Lower leg skin (tissue), 4 donors: ENCODE measurements around the gene STXBP5L. TPM values are rescaled to one million over a fixed set of nuclear protein-coding genes. Genes with fewer than 3 reads are reported as not detected.
"Not testable (repeated sequence)": the region's sequence is repeated elsewhere in the genome, so short reads cannot be mapped to it uniquely, and the experiment has no call there.

ENCODE experiments used
- DNase-seq, 2 donors: peaks; one replicate each; pipeline ENCODE4 v3.0.0-alpha.2; 2019; ENCODE audit warnings: low spot score in 2 of 2
- H3K4me3 ChIP-seq: fragments of 200-600 bp; sonication (generic); 2 replicates; pipeline ENCODE4 v1.5.1; 2017; ENCODE audit warnings: mild to moderate bottlenecking, low read depth; ENCODE audit not compliant: poor library complexity, severe bottlenecking
- CTCF ChIP-seq, 3 donors: fragments of 450-650 bp; IDR thresholded peaks; one replicate each; pipeline ENCODE4 v1.5.1; 2016; ENCODE audit warnings: antibody characterized with exemption in 3 of 3, mild to moderate bottlenecking in 3 of 3, moderate library complexity in 2 of 3
- POLR2A ChIP-seq, 2 donors: fragments of 450-650 bp; IDR thresholded peaks; one replicate each; pipeline ENCODE4 v1.6.1; 2016 to 2017; ENCODE audit warnings: antibody characterized with exemption in 2 of 2, mild to moderate bottlenecking in 1 of 2, moderate library complexity in 1 of 2
- WGBS, 2 donors: methylation state at CpG; one replicate each; pipeline ENCODE4 v1.1.5; 2018; 5-methylcytosine and 5-hydroxymethylcytosine counted together
- intact Hi-C: fragments of 100-400 bp; cut with DNase I; formaldehyde crosslinking; loops from one replicate; pipeline ENCODE4 v1.15.0; 2023; ENCODE audit warnings: low total_unique reads
- total RNA-seq, 4 donors: library from RNA; depleted of rRNA; stranded (reverse); fragments of >200 nt; gene quantifications; one replicate each; pipeline ENCODE4 v1.1.0, GENCODE V29; 2016

STXBP5L gene
- total RNA-seq, 4 donors from 2014 or later, result 0.06 TPM; not detected in 3

DNA sequence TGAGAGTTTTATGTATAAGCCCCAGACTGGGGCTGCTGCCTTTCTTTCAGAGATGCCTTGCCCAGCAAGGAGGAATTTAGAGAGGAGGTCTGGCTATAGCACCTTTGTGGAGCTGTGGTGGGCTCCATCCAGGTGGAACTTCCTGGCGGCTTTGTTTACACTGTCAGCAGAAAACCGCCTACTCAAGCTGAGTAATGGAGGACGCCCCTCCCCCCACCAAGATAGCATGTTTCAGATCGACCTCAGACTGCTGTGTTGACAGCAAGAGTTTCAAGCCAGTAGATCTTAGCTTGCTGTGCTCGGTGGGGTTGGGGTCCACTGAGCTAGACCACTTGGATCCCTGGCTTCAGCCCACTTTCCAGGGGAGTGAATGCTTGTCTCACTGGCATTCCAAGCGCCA, 155.6 kb downstream of the STXBP5L start:
- no peak for DNase-seq
- WGBS, 2 donors, result 77 to 78% methylated on average over 6 of the region's 6 CpGs
- no peak for TF ChIP-seq POLR2A (IDR thresholded peaks at IDR 0.05)
- no peak for TF ChIP-seq CTCF (IDR thresholded peaks at IDR 0.05)
- no peak overlapping the region for H3K4me3 ChIP-seq
- intact Hi-C loops, result no loop called here

GRCh38 chr3:121064121-121064520, 156.1 kb downstream of the STXBP5L start:
- TF ChIP-seq POLR2A (IDR thresholded peaks at IDR 0.05) (no peak), CTCF (IDR thresholded peaks at IDR 0.05) (no peak)
- no peak overlapping the region for H3K4me3 ChIP-seq
- intact Hi-C loops, result no loop called here
- no peak for DNase-seq
- 77 to 86% methylated on average over 6 of the region's 6 CpGs for WGBS, 2 donors

DNA sequence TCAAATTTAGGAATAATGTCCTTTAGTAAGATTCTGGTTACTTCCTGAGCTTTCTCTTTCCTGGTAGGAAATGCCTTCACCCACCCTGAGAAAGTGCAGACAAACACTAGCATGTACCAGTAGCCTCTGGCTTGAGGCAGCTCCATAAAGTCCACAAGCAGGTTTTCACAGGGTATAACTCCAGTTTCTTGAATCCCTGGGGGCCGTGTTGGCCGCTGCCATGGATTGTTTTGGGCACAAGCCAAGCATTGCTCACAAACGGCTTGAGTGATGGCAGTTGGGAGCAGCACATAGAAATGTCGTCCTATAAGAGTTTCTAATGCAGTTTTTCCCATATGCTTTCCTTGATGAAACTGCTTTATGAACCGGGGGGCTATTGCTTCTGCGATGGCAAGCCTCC, 164.1 kb downstream of the STXBP5L start:
- intact Hi-C loops, result no loop called here
- TF ChIP-seq CTCF (IDR thresholded peaks at IDR 0.05), result no peak
- TF ChIP-seq POLR2A (IDR thresholded peaks at IDR 0.05), result no peak
- DNase-seq, result no peak
- WGBS, 2 donors, result 43 to 45% methylated on average over 6 of the region's 6 CpGs
- no peak overlapping the region for H3K4me3 ChIP-seq

DNA sequence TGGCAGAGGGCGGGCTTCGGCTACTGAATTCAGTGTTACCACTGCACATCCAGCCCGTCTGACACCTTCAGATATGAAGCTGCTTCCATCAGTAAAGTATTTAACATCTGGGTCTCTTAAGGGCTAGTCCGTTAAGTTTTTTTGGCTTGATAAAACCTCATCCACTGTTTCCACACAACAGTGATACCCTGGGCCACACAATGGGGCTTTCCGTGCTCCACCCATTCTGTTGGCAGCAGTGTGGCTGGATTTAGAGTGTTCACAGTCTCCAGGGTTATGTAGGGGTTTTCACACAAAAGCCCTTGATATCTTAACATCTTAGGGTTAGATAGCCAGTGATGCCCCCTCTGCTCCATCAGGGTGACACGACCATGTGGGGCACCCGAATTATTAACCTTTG, 165.0 kb downstream of the STXBP5L start:
- intact Hi-C loops, result no loop called here
- no peak for TF ChIP-seq CTCF (IDR thresholded peaks at IDR 0.05)
- TF ChIP-seq POLR2A (IDR thresholded peaks at IDR 0.05), result no peak
- 86 to 87% methylated on average over 7 of the region's 7 CpGs for whole genome bisulfite sequencing, 2 donors
- H3K4me3 ChIP-seq, result no peak overlapping the region
- no peak for DNase-seq

DNA sequence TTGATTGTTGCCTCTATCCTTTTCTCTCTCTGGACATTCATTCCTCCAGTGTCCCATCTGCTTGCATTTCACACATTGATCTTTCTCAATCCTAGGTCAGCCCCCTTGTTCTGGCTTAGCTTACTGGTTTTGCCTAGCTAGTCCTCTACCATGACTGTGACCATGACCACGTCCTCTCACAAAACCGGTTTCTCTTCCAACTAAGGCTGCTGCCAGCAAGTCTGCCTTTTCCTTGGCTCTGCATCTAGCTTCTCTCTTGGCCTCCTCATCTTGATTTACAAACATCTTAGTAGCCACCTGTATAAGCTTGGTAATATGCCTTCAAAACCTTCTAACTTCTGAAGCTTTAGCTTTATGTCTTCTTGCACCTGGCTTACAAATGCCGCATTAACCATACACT, 167.2 kb downstream of the STXBP5L start:
- intact Hi-C loops, result no loop called here
- TF ChIP-seq CTCF (IDR thresholded peaks at IDR 0.05), result no peak
- no peak for TF ChIP-seq POLR2A (IDR thresholded peaks at IDR 0.05)
- H3K4me3 ChIP-seq, result no peak overlapping the region
- WGBS, 2 donors, result 76 to 88% methylated on average over 3 of the region's 3 CpGs
- no peak for DNase-seq

- intact Hi-C loops, H3K4me3 ChIP-seq, DNase-seq: not testable (repeated sequence)
- WGBS, 2 donors, result 92 to 94% methylated on average over 12 to 17 of the region's 22 CpGs
These were observed 170.5 kb downstream of the STXBP5L start for GRCh38 chr3:121078378-121079101.
